Brain microvascular endothelial cell (primary cell): ENCODE results near the gene MAD1L1.
"Not testable (repeated sequence)": the region's sequence is repeated elsewhere in the genome, so short reads cannot be mapped to it uniquely, and the experiment has no call there.

ENCODE experiments used
- DNase-seq: peaks from one replicate; pipeline ENCODE4 v3.0.0-alpha.2; 2020
- H3K27ac ChIP-seq: fragments of 250-450 bp; sonication (Bioruptor Pico); 2 replicates; pipeline ENCODE4 v1.5.1; 2020; ENCODE audit warnings: mild to moderate bottlenecking, moderate library complexity
- H3K27me3 ChIP-seq: fragments of 250-450 bp; sonication (Bioruptor Pico); replicated peaks from 2 replicates; pipeline ENCODE4 v1.5.1; 2020; ENCODE audit warnings: mild to moderate bottlenecking
- H3K36me3 ChIP-seq: fragments of 250-450 bp; sonication (Bioruptor Pico); replicated peaks from 2 replicates; pipeline ENCODE4 v1.5.1; 2020; ENCODE audit warnings: mild to moderate bottlenecking
- H3K4me3 ChIP-seq: 2 replicates; pipeline ENCODE4 v1.5.1; 2011; ENCODE audit warnings: low read depth, mild to moderate bottlenecking, control low read depth, low read length, moderate library complexity
- in situ Hi-C: cut with HindIII; loops from 2 replicates; pipeline ENCODE4 v1.10.0; 2017; ENCODE audit warnings: low sequenced_read_pairs, low pct_ligation_motif_present
- TF ChIP-seq, protein P1 (sequence below): IDR thresholded peaks from 2 replicates; pipeline ENCODE4 v1.5.1; 2011; ENCODE audit warnings: low read depth, mild to moderate bottlenecking, moderate library complexity, low read length, control low read depth, inconsistent platforms; ENCODE audit errors: missing control alignments

The MAD1L1 gene

DNA sequence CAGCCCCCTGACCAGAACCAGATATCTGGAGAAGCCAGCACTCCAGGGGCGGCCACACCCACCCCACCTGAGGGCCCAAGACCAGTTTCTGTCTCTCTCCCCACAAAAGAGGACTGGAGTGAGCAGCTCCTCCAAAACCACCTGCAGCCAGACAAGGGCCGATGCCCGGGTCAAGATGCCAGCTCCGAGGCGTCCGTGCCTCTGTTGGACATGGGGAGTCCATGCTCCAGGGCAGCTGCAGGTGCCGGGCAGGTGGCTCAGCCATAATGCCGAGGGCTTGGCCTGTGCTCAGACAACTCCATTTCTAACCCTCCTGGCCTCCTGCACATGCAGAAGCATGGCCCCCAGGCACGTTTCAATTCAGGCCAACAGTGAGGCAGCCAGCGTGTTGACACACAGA lies 234.6 kb downstream of the MAD1L1 start:
- TF ChIP-seq, protein P1, sequence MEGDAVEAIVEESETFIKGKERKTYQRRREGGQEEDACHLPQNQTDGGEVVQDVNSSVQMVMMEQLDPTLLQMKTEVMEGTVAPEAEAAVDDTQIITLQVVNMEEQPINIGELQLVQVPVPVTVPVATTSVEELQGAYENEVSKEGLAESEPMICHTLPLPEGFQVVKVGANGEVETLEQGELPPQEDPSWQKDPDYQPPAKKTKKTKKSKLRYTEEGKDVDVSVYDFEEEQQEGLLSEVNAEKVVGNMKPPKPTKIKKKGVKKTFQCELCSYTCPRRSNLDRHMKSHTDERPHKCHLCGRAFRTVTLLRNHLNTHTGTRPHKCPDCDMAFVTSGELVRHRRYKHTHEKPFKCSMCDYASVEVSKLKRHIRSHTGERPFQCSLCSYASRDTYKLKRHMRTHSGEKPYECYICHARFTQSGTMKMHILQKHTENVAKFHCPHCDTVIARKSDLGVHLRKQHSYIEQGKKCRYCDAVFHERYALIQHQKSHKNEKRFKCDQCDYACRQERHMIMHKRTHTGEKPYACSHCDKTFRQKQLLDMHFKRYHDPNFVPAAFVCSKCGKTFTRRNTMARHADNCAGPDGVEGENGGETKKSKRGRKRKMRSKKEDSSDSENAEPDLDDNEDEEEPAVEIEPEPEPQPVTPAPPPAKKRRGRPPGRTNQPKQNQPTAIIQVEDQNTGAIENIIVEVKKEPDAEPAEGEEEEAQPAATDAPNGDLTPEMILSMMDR = no peak
- in situ Hi-C loops = no loop called here

DNA sequence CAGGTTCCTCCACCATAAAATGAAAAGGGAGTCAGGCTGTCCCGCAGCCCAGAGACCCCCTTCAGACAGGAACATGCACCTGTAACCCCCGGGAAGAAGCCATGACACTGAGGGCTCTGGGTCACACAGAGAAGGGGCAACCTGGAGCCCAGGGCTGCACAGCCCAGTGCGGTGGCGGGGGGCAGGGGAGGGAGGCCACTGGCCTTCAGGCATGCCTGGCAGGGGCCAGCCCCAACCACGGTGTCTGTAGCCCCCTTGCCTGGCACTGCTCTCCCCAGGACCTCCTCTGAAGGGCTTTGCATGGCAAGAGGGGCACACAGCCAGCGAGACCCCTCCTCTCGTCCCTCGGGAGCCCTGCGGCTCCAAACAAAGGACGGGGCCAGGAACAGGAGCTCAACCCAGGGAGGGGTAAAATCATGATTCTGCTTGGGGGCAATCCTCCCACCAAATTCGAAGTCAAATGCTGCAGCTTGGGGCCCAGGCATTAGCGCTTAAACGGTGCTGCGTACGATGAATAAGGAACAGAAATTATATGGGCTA lies 235.1 kb downstream of the MAD1L1 start:
- Histone ChIP-seq H3K36me3 (no peaks in the 10 kb centered on the region), H3K27ac (no peak overlapping the region), H3K4me3 (no peak overlapping the region), H3K27me3 (no peaks in the 10 kb centered on the region)
- in situ Hi-C loops = no loop called here
- no peak for DNase-seq
- TF ChIP-seq, protein P1 = no peak

More for the DNA sequence above, 234.6 kb downstream of the MAD1L1 start:
- H3K27ac ChIP-seq = no peak overlapping the region
- DNase-seq = no peak
- H3K36me3 ChIP-seq = no peaks in the 10 kb centered on the region
- H3K4me3 ChIP-seq = no peak overlapping the region
- H3K27me3 ChIP-seq = no peaks in the 10 kb centered on the region

DNA sequence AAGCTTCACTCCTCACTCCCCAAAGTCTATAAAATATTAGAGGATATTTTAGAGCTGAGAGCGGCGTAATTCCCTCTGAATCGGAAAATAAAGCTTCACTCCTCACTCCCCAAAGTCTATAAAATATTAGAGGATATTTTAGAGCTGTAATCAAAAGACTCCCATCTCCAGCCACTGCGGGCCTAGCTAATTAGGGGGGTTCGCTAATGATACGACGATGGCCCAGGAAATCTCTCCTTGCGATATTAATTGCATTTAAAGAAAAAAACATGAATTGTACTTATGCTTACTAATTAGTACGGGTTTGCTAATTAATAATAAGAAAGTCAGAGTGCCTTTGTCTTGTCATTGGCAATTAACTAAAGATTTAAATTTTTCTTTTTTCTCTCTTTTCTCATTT lies 235.9 kb downstream of the MAD1L1 start:
- no peaks in the 10 kb centered on the region for H3K27me3 ChIP-seq
- no peak overlapping the region for H3K4me3 ChIP-seq
- H3K36me3 ChIP-seq = no peaks in the 10 kb centered on the region
- TF ChIP-seq, protein P1 = no peak
- H3K27ac ChIP-seq = no peak overlapping the region
- no peak for DNase-seq
- in situ Hi-C loops = no loop called here

DNA sequence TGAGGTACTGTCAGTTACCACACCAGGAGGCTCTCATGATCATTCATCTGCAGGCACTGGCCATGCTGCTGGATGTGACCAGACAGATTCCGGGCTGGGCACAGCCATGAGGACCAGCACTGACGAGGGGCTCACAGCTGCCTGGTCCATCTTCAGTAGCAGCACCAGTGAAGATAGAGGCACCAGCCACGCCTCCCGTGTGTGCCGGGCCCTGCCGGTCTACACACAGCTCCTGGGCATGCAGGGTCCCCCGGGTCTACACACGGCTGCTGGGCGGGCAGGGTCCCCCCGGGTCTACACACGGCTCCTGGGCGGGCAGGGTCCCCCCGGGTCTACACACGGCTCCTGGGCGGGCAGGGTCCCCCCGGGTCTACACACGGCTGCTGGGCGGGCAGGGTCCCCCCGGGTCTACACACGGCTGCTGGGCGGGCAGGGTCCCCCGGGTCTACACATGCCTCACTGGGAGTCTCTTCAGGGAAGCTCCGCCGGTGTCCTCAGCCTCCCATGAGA lies 236.8 kb downstream of the MAD1L1 start:
- H3K27me3 ChIP-seq, H3K36me3 ChIP-seq, H3K27ac ChIP-seq, H3K4me3 ChIP-seq, in situ Hi-C loops, DNase-seq: not testable (repeated sequence)

DNA sequence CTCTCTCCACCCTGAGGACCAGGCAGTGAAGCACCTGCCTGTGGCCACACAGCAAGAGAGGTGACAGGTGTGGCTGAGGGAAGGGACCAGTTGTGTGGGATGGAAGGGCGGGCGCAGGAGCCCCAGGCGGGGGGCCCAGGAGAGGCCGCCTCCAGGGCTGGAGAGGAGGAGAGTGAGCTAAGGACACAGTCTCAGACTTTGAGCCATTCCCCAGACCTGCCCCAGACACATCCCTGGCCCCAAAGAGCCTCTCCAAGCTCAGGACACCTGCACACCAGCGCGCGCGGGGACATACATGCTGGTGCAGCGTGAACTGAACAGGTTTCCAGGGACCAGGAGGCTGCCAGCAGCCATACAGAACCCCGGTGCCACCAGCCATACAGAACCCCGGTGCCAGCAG lies 237.3 kb downstream of the MAD1L1 start:
- DNase-seq = no peak
- no peak overlapping the region for H3K27ac ChIP-seq
- H3K36me3 ChIP-seq = no peaks in the 10 kb centered on the region
- in situ Hi-C loops = no loop called here
- TF ChIP-seq, protein P1 = no peak
- H3K27me3 ChIP-seq = no peaks in the 10 kb centered on the region
- H3K4me3 ChIP-seq = no peak overlapping the region

DNA sequence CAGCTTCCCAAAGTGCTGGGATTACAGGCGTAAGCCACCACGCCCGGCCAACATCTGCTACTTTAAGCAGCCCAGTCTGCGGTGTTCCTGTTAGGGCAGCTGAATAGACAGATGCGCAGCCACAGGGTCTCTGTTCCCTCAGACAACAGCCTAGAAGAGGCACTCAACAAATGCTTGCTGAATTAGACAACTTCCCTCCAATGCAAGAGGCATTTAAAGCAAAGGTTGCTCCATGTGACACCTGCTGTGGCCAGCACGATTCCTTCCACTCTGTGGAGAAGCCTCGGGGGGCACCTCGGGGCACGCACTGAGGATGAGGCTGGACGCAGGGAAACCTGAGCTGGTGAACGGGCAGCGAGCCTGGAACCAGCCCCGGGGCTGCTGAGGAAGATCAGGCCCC lies 237.8 kb downstream of the MAD1L1 start:
- Histone ChIP-seq H3K4me3 (no peak overlapping the region), H3K27ac (no peak overlapping the region), H3K27me3 (no peaks in the 10 kb centered on the region), H3K36me3 (no peaks in the 10 kb centered on the region)
- in situ Hi-C loops = no loop called here
- TF ChIP-seq, protein P1 = no peak
- DNase-seq = no peak
